ENCODE data around the gene DUSP2.

DUSP2 gene

GRCh38 chr2:96145036-96145847, at the start of gene DUSP2:
Gene DUSP2, minus strand, starts transcription at chr2:96145440. Its CDS starts 86 bp downstream, at chr2:96145354.
- Mint-ChIP-seq H3K27ac (ENCODE audit: low read depth) (peak within 1 kb of the TSS; percentile 97), H3K36me3 (ENCODE audit: insufficient read depth) (peaks cover 54% of the 10 kb centered on the region), H3K9me3 (no peaks in the 10 kb centered on the region), H3K27me3 (no peaks in the 10 kb centered on the region), H3K4me3 (peak within 1 kb of the TSS; percentile 96), H3K4me1 (peaks cover 76% of the 10 kb centered on the region)
- ATAC-seq (replicated peaks; ENCODE audit: extremely low read depth, poor library complexity, severe bottlenecking) (peak; percentile 50), DNase-seq (ENCODE audit: low spot score in 2 of 2) (peak; percentile 80 to 88)

DNA sequence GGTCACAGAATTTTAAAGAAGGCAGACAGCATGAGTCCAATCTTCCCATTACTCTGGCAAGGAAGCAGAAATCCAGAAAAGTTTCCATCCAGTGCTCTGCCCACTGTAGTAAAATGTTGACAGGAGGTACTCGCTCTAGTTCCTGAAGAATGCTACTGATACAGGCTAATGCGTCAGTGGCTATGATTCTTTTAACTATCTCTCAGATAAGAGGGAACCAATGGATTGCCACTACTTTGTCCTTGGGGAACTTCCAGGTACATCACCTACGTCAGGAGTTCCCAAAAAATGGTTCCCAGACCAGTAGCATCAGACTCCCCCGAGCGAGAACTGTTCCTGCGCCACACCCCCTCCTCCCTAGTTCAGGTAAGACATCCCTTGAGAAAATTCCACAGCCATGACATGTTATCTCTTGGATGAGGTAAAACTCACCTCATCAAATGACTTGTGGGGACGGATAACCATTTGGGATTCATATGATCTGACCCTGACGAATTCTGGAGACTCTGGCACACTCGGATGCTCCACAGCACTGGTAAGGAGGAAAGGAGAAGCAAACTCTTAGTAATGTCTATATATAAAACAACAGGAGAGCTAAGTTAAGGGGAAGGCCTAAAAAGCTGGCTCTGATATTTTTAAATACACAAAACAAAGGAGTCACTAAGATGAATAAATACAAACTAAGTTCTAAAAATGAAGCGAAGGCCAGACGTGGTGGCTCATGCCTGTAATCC, 46.9 kb upstream of the DUSP2 start:
- DNase-seq (ENCODE audit: low spot score in 2 of 2) (no peak), ATAC-seq (replicated peaks; ENCODE audit: extremely low read depth, poor library complexity, severe bottlenecking) (no peak)
- Mint-ChIP-seq H3K9me3 (no peaks in the 10 kb centered on the region), H3K36me3 (ENCODE audit: insufficient read depth) (peaks cover 68% of the 10 kb centered on the region), H3K4me3 (no peak overlapping the region), H3K27me3 (no peaks in the 10 kb centered on the region), H3K4me1 (peaks cover 23% of the 10 kb centered on the region), H3K27ac (ENCODE audit: low read depth) (peak overlapping the region; percentile 54)

GRCh38 chr2:96188821-96189526, 43.7 kb upstream of the DUSP2 start:
- Mint-ChIP-seq H3K36me3 (ENCODE audit: insufficient read depth) (peaks cover 78% of the 10 kb centered on the region), H3K9me3 (no peaks in the 10 kb centered on the region), H3K4me1 (peaks cover 10% of the 10 kb centered on the region), H3K4me3 (no peak overlapping the region), H3K27ac (ENCODE audit: low read depth) (no peak overlapping the region), H3K27me3 (no peaks in the 10 kb centered on the region)
- no peak for ATAC-seq (replicated peaks; ENCODE audit: extremely low read depth, poor library complexity, severe bottlenecking)
- DNase-seq (ENCODE audit: low spot score in 2 of 2): no peak

DNA sequence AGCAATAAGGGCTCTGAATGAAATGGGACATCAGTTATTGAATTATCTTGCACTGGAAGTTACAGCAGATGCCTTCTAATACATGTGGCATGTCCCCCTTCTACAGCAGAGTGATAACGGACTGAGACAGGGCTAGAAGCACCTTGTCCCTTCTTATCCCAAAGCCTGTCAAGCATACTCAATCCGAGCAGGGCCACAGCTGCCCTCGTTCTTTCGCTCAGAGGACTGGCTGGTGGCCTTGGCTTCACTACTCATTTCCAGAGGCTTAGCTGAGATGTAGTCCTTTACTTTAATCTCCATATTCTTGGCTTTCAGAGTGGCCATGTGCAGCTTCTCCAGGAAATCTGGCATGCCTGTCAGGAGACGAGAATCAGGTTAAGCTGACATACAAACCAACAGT, 41.3 kb upstream of the DUSP2 start:
- Mint-ChIP-seq H3K27ac (ENCODE audit: low read depth) (no peak overlapping the region), H3K4me1 (peaks cover 7% of the 10 kb centered on the region), H3K27me3 (no peaks in the 10 kb centered on the region), H3K36me3 (ENCODE audit: insufficient read depth) (peaks cover 57% of the 10 kb centered on the region), H3K9me3 (no peaks in the 10 kb centered on the region), H3K4me3 (no peak overlapping the region)
- no peak for ATAC-seq (replicated peaks; ENCODE audit: extremely low read depth, poor library complexity, severe bottlenecking)
- DNase-seq (ENCODE audit: low spot score in 2 of 2): no peak

DNA sequence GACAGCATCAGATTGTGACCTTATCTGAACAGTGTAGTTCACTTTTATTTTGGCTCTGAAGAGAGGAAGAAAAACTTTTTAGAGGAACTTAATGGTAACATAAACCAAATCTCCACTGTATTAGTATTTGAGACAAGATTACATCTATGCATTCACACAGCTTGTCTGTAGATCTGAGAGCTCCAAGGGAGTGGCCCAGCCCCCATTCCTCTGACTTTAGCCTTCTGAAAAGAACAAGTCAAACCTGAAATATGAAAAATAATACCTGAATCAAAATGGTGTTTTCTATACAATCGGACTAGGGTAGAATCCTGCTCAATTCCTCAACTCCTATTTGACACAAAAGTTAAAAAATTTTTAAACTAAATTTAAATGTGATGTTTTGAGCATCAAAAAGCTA, 40.3 kb upstream of the DUSP2 start:
- no peaks in the 10 kb centered on the region for H3K27me3 Mint-ChIP-seq
- H3K4me1 Mint-ChIP-seq: peaks cover 16% of the 10 kb centered on the region
- H3K36me3 Mint-ChIP-seq (ENCODE audit: insufficient read depth): peaks cover 49% of the 10 kb centered on the region
- H3K27ac Mint-ChIP-seq (ENCODE audit: low read depth): peak overlapping the region; percentile 26
- H3K4me3 Mint-ChIP-seq: no peak overlapping the region
- no peaks in the 10 kb centered on the region for H3K9me3 Mint-ChIP-seq
- no peak for ATAC-seq (replicated peaks; ENCODE audit: extremely low read depth, poor library complexity, severe bottlenecking)
- no peak for DNase-seq (ENCODE audit: low spot score in 2 of 2)

GRCh38 chr2:96184989-96185388, 39.7 kb upstream of the DUSP2 start:
- no peaks in the 10 kb centered on the region for H3K27me3 Mint-ChIP-seq
- peak overlapping the region; percentile 26 for H3K27ac Mint-ChIP-seq (ENCODE audit: low read depth)
- ATAC-seq (replicated peaks; ENCODE audit: extremely low read depth, poor library complexity, severe bottlenecking): no peak
- peaks cover 44% of the 10 kb centered on the region for H3K36me3 Mint-ChIP-seq (ENCODE audit: insufficient read depth)
- peaks cover 16% of the 10 kb centered on the region for H3K4me1 Mint-ChIP-seq
- H3K9me3 Mint-ChIP-seq: no peaks in the 10 kb centered on the region
- no peak overlapping the region for H3K4me3 Mint-ChIP-seq
- DNase-seq (ENCODE audit: low spot score in 2 of 2): no peak

- Mint-ChIP-seq H3K4me1 (peaks cover 16% of the 10 kb centered on the region), H3K27ac (ENCODE audit: low read depth) (peak overlapping the region; percentile 26), H3K36me3 (ENCODE audit: insufficient read depth) (peaks cover 41% of the 10 kb centered on the region), H3K27me3 (no peaks in the 10 kb centered on the region), H3K9me3 (no peaks in the 10 kb centered on the region), H3K4me3 (no peak overlapping the region)
- DNase-seq (ENCODE audit: low spot score in 2 of 2): no peak
- ATAC-seq (replicated peaks; ENCODE audit: extremely low read depth, poor library complexity, severe bottlenecking): no peak
These were observed 38.9 kb upstream of the DUSP2 start for GRCh38 chr2:96184188-96184587.

DNA sequence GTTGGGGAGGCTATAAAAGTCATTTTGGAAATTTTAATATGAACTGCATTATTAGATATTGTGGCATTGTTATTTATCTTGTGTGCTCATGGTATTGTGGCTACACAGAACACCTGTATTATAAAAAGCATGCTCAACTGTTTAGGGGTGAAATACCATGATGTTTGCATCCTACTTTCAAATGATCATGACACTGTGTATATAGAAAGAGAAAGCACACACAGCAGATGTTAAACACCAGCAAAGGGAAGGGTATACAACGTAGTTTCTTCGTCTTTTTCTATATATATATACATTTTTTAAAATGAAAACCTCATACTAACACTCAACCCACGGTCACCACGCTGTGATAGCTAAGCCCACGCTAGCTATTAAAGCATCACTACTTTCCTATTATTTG, 36.3 kb upstream of the DUSP2 start:
- Mint-ChIP-seq H3K27me3 (no peaks in the 10 kb centered on the region), H3K27ac (ENCODE audit: low read depth) (no peak overlapping the region), H3K9me3 (no peaks in the 10 kb centered on the region), H3K4me3 (no peak overlapping the region), H3K4me1 (peaks cover 16% of the 10 kb centered on the region), H3K36me3 (ENCODE audit: insufficient read depth) (peaks cover 23% of the 10 kb centered on the region)
- DNase-seq (ENCODE audit: low spot score in 2 of 2) (no peak), ATAC-seq (replicated peaks; ENCODE audit: extremely low read depth, poor library complexity, severe bottlenecking) (no peak)

- peaks cover 15% of the 10 kb centered on the region for H3K36me3 Mint-ChIP-seq (ENCODE audit: insufficient read depth)
- ATAC-seq (replicated peaks; ENCODE audit: extremely low read depth, poor library complexity, severe bottlenecking) (peak; percentile 54), DNase-seq (ENCODE audit: low spot score in 2 of 2) (no peak)
- H3K9me3 Mint-ChIP-seq: no peaks in the 10 kb centered on the region
- no peaks in the 10 kb centered on the region for H3K27me3 Mint-ChIP-seq
- no peak overlapping the region for H3K4me3 Mint-ChIP-seq
- no peak overlapping the region for H3K27ac Mint-ChIP-seq (ENCODE audit: low read depth)
- H3K4me1 Mint-ChIP-seq: peaks cover 16% of the 10 kb centered on the region
These were observed 35.3 kb upstream of the DUSP2 start for GRCh38 chr2:96180521-96180920.

GRCh38 chr2:96180002-96180401, 34.8 kb upstream of the DUSP2 start:
- Mint-ChIP-seq H3K36me3 (ENCODE audit: insufficient read depth) (peaks cover 12% of the 10 kb centered on the region), H3K4me3 (no peak overlapping the region), H3K27ac (ENCODE audit: low read depth) (no peak overlapping the region), H3K4me1 (peaks cover 16% of the 10 kb centered on the region), H3K9me3 (no peaks in the 10 kb centered on the region), H3K27me3 (no peaks in the 10 kb centered on the region)
- DNase-seq (ENCODE audit: low spot score in 2 of 2) (no peak), ATAC-seq (replicated peaks; ENCODE audit: extremely low read depth, poor library complexity, severe bottlenecking) (no peak)

GRCh38 chr2:96176661-96177060, 31.4 kb upstream of the DUSP2 start:
- no peak overlapping the region for H3K4me3 Mint-ChIP-seq
- H3K36me3 Mint-ChIP-seq (ENCODE audit: insufficient read depth): peaks cover 4% of the 10 kb centered on the region
- ATAC-seq (replicated peaks; ENCODE audit: extremely low read depth, poor library complexity, severe bottlenecking) (no peak), DNase-seq (ENCODE audit: low spot score in 2 of 2) (no peak)
- no peak overlapping the region for H3K27ac Mint-ChIP-seq (ENCODE audit: low read depth)
- H3K27me3 Mint-ChIP-seq: no peaks in the 10 kb centered on the region
- H3K9me3 Mint-ChIP-seq: no peaks in the 10 kb centered on the region
- H3K4me1 Mint-ChIP-seq: peaks cover 24% of the 10 kb centered on the region

- H3K36me3 Mint-ChIP-seq (ENCODE audit: insufficient read depth): peaks cover 4% of the 10 kb centered on the region
- no peak for ATAC-seq (replicated peaks; ENCODE audit: extremely low read depth, poor library complexity, severe bottlenecking)
- H3K9me3 Mint-ChIP-seq: no peaks in the 10 kb centered on the region
- no peak for DNase-seq (ENCODE audit: low spot score in 2 of 2)
- no peaks in the 10 kb centered on the region for H3K27me3 Mint-ChIP-seq
- no peak overlapping the region for H3K4me3 Mint-ChIP-seq
- H3K4me1 Mint-ChIP-seq: peaks cover 18% of the 10 kb centered on the region
- H3K27ac Mint-ChIP-seq (ENCODE audit: low read depth): no peak overlapping the region
These were observed 30.7 kb upstream of the DUSP2 start for GRCh38 chr2:96175951-96176350.
